Suprapubic skin (tissue), 4 donors: ENCODE measurements around the gene PDE6C. TPM values are rescaled to one million over a fixed set of nuclear protein-coding genes. Genes with fewer than 3 reads are reported as not detected.

ENCODE experiments used
- DNase-seq, 2 donors: peaks; one replicate each; pipeline ENCODE4 v3.0.0-alpha.2; 2019; ENCODE audit warnings: low spot score in 2 of 2
- H3K27ac ChIP-seq: fragments of 200-600 bp; sonication (generic); one replicate; pipeline ENCODE4 v1.5.1; 2019
- H3K27me3 ChIP-seq: fragments of 200-600 bp; sonication (generic); one replicate; pipeline ENCODE4 v1.5.1; 2019
- H3K36me3 ChIP-seq: fragments of 200-600 bp; sonication (generic); one replicate; pipeline ENCODE4 v1.5.1; 2019
- H3K4me1 ChIP-seq: fragments of 200-600 bp; sonication (generic); one replicate; pipeline ENCODE4 v1.5.1; 2019
- H3K4me3 ChIP-seq: fragments of 200-600 bp; sonication (generic); one replicate; pipeline ENCODE4 v1.5.1; 2019; ENCODE audit warnings: mild to moderate bottlenecking
- H3K9me3 ChIP-seq: fragments of 200-600 bp; sonication (generic); one replicate; pipeline ENCODE4 v1.5.1; 2019
- CTCF ChIP-seq, 2 donors: fragments of 200-600 bp in 1 of 2; fragments of 450-650 bp in 1 of 2; sonication (generic) in 1 of 2; IDR thresholded peaks; one replicate each; pipeline ENCODE4 v1.5.1; 2016 to 2019; ENCODE audit warnings: antibody characterized with exemption in 2 of 2, mild to moderate bottlenecking in 1 of 2, moderate library complexity in 1 of 2
- EP300 ChIP-seq: sonication (generic); formaldehyde crosslinking; IDR thresholded peaks from one replicate; pipeline ENCODE4 v1.6.1; 2017; ENCODE audit warnings: antibody characterized with exemption
- POLR2A ChIP-seq, 2 donors: fragments of 450-650 bp; IDR thresholded peaks; one replicate each; pipeline ENCODE4 v1.6.1; 2017; ENCODE audit warnings: antibody characterized with exemption in 2 of 2, mild to moderate bottlenecking in 2 of 2, moderate library complexity in 2 of 2
- POLR2AphosphoS5 ChIP-seq, 3 donors: sonication (generic); formaldehyde crosslinking; IDR thresholded peaks; one replicate each; pipeline ENCODE4 v1.6.1; 2017; ENCODE audit warnings: antibody characterized with exemption in 3 of 3
- WGBS: methylation state at CpG from one replicate; pipeline ENCODE4 v1.1.5; 2018; 5-methylcytosine and 5-hydroxymethylcytosine counted together
- total RNA-seq, 4 donors: library from RNA; depleted of rRNA; stranded (reverse); fragments of >200 nt; gene quantifications; one replicate each; pipeline ENCODE4 v1.1.0, GENCODE V29; 2016

The PDE6C gene
- total RNA-seq, 4 donors from 2014 or later: not detected

GRCh38 chr10:93622942-93623341, 10.6 kb downstream of the PDE6C start:
- no peak for TF ChIP-seq POLR2A (IDR thresholded peaks at IDR 0.05)
- no peak for TF ChIP-seq POLR2AphosphoS5 (IDR thresholded peaks at IDR 0.05)
- no peak for TF ChIP-seq CTCF (IDR thresholded peaks at IDR 0.05)
- TF ChIP-seq EP300: no peak
- H3K4me3 ChIP-seq: no peak overlapping the region
- no peak overlapping the region for H3K27ac ChIP-seq
- no peaks in the 10 kb centered on the region for H3K9me3 ChIP-seq
- no peak for DNase-seq
- no peaks in the 10 kb centered on the region for H3K27me3 ChIP-seq
- no peaks in the 10 kb centered on the region for H3K4me1 ChIP-seq
- no peaks in the 10 kb centered on the region for H3K36me3 ChIP-seq
- WGBS: 90% methylated on average over 1 of the region's 1 CpG

GRCh38 chr10:93628858-93629257, 16.5 kb downstream of the PDE6C start:
- H3K36me3 ChIP-seq: no peaks in the 10 kb centered on the region
- 82% methylated on average over 4 of the region's 4 CpGs for WGBS
- no peaks in the 10 kb centered on the region for H3K4me1 ChIP-seq
- H3K27me3 ChIP-seq: no peaks in the 10 kb centered on the region
- H3K27ac ChIP-seq: no peak overlapping the region
- DNase-seq: no peak
- TF ChIP-seq POLR2A (IDR thresholded peaks at IDR 0.05): no peak
- TF ChIP-seq CTCF (IDR thresholded peaks at IDR 0.05): no peak
- no peak for TF ChIP-seq POLR2AphosphoS5 (IDR thresholded peaks at IDR 0.05)
- TF ChIP-seq EP300: no peak
- no peaks in the 10 kb centered on the region for H3K9me3 ChIP-seq
- no peak overlapping the region for H3K4me3 ChIP-seq

- Histone ChIP-seq H3K4me1 (no peaks in the 10 kb centered on the region), H3K4me3 (no peak overlapping the region), H3K9me3 (no peaks in the 10 kb centered on the region), H3K36me3 (no peaks in the 10 kb centered on the region), H3K27me3 (no peaks in the 10 kb centered on the region), H3K27ac (no peak overlapping the region)
- TF ChIP-seq CTCF (IDR thresholded peaks at IDR 0.05) (no peak), EP300 (no peak), POLR2AphosphoS5 (IDR thresholded peaks at IDR 0.05) (no peak), POLR2A (IDR thresholded peaks at IDR 0.05) (no peak)
- DNase-seq: no peak
- 66% methylated on average over 6 of the region's 7 CpGs for WGBS
Measured at GRCh38 chr10:93629647-93630305, 17.4 kb downstream of the PDE6C start.

- no peak for DNase-seq
Measured at GRCh38 chr10:93630625-93631557, 18.6 kb downstream of the PDE6C start.

More at GRCh38 chr10:93630625-93631557, 18.6 kb downstream of the PDE6C start:
- no peaks in the 10 kb centered on the region for H3K9me3 ChIP-seq
- 67% methylated on average over 14 of the region's 15 CpGs for WGBS
- H3K27me3 ChIP-seq: no peaks in the 10 kb centered on the region
- no peak for TF ChIP-seq CTCF (IDR thresholded peaks at IDR 0.05)
- no peak for TF ChIP-seq EP300
- no peak for TF ChIP-seq POLR2A (IDR thresholded peaks at IDR 0.05)
- TF ChIP-seq POLR2AphosphoS5 (IDR thresholded peaks at IDR 0.05): no peak
- no peaks in the 10 kb centered on the region for H3K4me1 ChIP-seq
- no peak overlapping the region for H3K4me3 ChIP-seq
- no peak overlapping the region for H3K27ac ChIP-seq
- H3K36me3 ChIP-seq: no peaks in the 10 kb centered on the region
